Astrocyte (in vitro differentiated cells and primary cell): ENCODE measurements around the gene DACT1. TPM values are rescaled to one million over a fixed set of nuclear protein-coding genes. Genes with fewer than 3 reads are reported as not detected.

Experiments used
- DNase-seq: peaks from one replicate; pipeline ENCODE4 v3.0.0-alpha.2; 2010; ENCODE audit warnings: low read depth
- FAIRE-seq: peaks from 2 replicates; lab custom pipeline; 2011; peaks lifted over from hg19 to GRCh38; lab: Jason Lieb, UNC
- H2AFZ ChIP-seq: 2 replicates; pipeline ENCODE4 v1.6.0; 2012; ENCODE audit warnings: low read depth, low read length, inconsistent platforms
- H3K27ac ChIP-seq: 2 replicates; pipeline ENCODE4 v1.5.1; 2011; ENCODE audit warnings: low read depth, low read length, inconsistent platforms
- H3K27me3 ChIP-seq: 2 replicates; pipeline ENCODE4 v1.6.0; 2011; ENCODE audit warnings: low read length, inconsistent platforms; ENCODE audit not compliant: insufficient read depth
- H3K36me3 ChIP-seq: 2 replicates; pipeline ENCODE4 v1.5.1; 2011; ENCODE audit warnings: low read length, inconsistent platforms; ENCODE audit not compliant: insufficient read depth
- H3K4me1 ChIP-seq: 2 replicates; pipeline ENCODE4 v1.5.1; 2011; ENCODE audit warnings: low read length, inconsistent platforms; ENCODE audit not compliant: insufficient read depth
- H3K4me2 ChIP-seq: 2 replicates; pipeline ENCODE4 v1.6.0; 2012; ENCODE audit warnings: low read length, inconsistent platforms
- H3K4me3 ChIP-seq: 2 replicates; pipeline ENCODE4 v1.5.1; 2011; ENCODE audit warnings: low read depth, mild to moderate bottlenecking, low read length, inconsistent platforms; ENCODE audit not compliant: insufficient read depth
- H3K79me2 ChIP-seq: 2 replicates; pipeline ENCODE4 v1.6.0; 2012; ENCODE audit warnings: mild to moderate bottlenecking, low read length, inconsistent platforms; ENCODE audit not compliant: insufficient read depth
- H3K9ac ChIP-seq: 2 replicates; pipeline ENCODE4 v1.6.0; 2012; ENCODE audit warnings: mild to moderate bottlenecking, low read length, inconsistent platforms
- H3K9me3 ChIP-seq: 2 replicates; pipeline ENCODE4 v1.5.1; 2012; ENCODE audit warnings: low read depth, mild to moderate bottlenecking, low read length, inconsistent platforms; ENCODE audit not compliant: insufficient read depth
- H4K20me1 ChIP-seq: 2 replicates; pipeline ENCODE4 v1.6.0; 2012; ENCODE audit warnings: low read length, inconsistent platforms; ENCODE audit not compliant: insufficient read depth
- H3K27ac Mint-ChIP-seq: one replicate; pipeline ENCODE4 v1.8.0; 2021; ENCODE audit warnings: mild to moderate bottlenecking, mixed read lengths; ENCODE audit not compliant: unreplicated experiment
- H3K27me3 Mint-ChIP-seq: one replicate; pipeline ENCODE4 v1.8.0; 2021; ENCODE audit warnings: low read depth, mixed read lengths; ENCODE audit not compliant: unreplicated experiment
- H3K36me3 Mint-ChIP-seq: one replicate; pipeline ENCODE4 v1.8.0; 2021; ENCODE audit warnings: low read depth, mixed read lengths; ENCODE audit not compliant: unreplicated experiment
- H3K4me1 Mint-ChIP-seq: one replicate; pipeline ENCODE4 v1.8.0; 2021; ENCODE audit warnings: low read depth, mixed read lengths; ENCODE audit not compliant: unreplicated experiment
- H3K4me3 Mint-ChIP-seq: one replicate; pipeline ENCODE4 v1.8.0; 2021; ENCODE audit warnings: mild to moderate bottlenecking, moderate library complexity, mixed read lengths; ENCODE audit not compliant: unreplicated experiment
- H3K9me3 Mint-ChIP-seq: one replicate; pipeline ENCODE4 v1.8.0; 2021; ENCODE audit warnings: mild to moderate bottlenecking, mixed read lengths; ENCODE audit not compliant: unreplicated experiment
- EZH2 ChIP-seq: IDR thresholded peaks from 2 replicates; pipeline ENCODE4 v1.6.1; 2012; ENCODE audit warnings: mild to moderate bottlenecking, low read length, inconsistent platforms; ENCODE audit not compliant: insufficient read depth
- total RNA-seq: library from RNA; stranded (reverse); gene quantifications from 2 replicates; pipeline ENCODE4 v1.2.1, GENCODE V29; 2021
- TF ChIP-seq, protein P1 (sequence below): IDR thresholded peaks from 2 replicates; pipeline ENCODE4 v1.5.1; 2011; ENCODE audit warnings: low read depth, mild to moderate bottlenecking, inconsistent platforms, low read length, moderate library complexity; ENCODE audit not compliant: insufficient read depth

The DACT1 gene
- total RNA-seq, 1 donor from 2014 or later = 49.3 TPM

DNA sequence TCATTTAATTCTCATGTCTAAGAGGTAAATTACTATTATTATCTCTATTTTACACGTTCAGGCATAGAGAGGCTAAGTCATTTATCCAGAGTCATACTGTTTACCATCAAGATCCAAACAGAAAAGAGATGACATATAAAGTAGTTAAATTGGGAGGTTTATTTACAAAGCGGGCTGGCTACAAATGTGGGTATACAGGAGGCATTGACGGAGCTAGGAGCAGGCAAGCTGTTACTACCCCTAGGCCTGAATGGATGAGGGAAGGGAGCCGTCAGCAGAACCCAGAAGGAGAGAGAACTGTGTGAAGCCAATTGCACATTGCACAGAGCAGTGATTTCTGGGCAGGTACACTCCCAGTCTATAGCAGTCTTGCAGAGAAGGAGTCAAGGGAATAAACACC, 39.8 kb downstream of the DACT1 start:
- no peak overlapping the region for H3K4me3 Mint-ChIP-seq
- Histone ChIP-seq H3K4me2 (no peak overlapping the region), H3K27ac (no peak overlapping the region), H3K4me3 (no peak overlapping the region), H3K79me2 (no peaks in the 10 kb centered on the region), H3K27me3 (no peaks in the 10 kb centered on the region), H3K9me3 (no peaks in the 10 kb centered on the region), H2AFZ (no peak overlapping the region), H4K20me1 (no peaks in the 10 kb centered on the region), H3K36me3 (no peaks in the 10 kb centered on the region), H3K4me1 (no peaks in the 10 kb centered on the region), H3K9ac (no peak overlapping the region)
- DNase-seq = no peak
- no peak for FAIRE-seq
- H3K27me3 Mint-ChIP-seq = no peaks in the 10 kb centered on the region
- no peaks in the 10 kb centered on the region for H3K4me1 Mint-ChIP-seq
- TF ChIP-seq EZH2 = no peak
- TF ChIP-seq, protein P1, sequence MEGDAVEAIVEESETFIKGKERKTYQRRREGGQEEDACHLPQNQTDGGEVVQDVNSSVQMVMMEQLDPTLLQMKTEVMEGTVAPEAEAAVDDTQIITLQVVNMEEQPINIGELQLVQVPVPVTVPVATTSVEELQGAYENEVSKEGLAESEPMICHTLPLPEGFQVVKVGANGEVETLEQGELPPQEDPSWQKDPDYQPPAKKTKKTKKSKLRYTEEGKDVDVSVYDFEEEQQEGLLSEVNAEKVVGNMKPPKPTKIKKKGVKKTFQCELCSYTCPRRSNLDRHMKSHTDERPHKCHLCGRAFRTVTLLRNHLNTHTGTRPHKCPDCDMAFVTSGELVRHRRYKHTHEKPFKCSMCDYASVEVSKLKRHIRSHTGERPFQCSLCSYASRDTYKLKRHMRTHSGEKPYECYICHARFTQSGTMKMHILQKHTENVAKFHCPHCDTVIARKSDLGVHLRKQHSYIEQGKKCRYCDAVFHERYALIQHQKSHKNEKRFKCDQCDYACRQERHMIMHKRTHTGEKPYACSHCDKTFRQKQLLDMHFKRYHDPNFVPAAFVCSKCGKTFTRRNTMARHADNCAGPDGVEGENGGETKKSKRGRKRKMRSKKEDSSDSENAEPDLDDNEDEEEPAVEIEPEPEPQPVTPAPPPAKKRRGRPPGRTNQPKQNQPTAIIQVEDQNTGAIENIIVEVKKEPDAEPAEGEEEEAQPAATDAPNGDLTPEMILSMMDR = no peak
- no peak overlapping the region for H3K27ac Mint-ChIP-seq
- no peaks in the 10 kb centered on the region for H3K36me3 Mint-ChIP-seq
- peaks cover 2% of the 10 kb centered on the region for H3K9me3 Mint-ChIP-seq

DNA sequence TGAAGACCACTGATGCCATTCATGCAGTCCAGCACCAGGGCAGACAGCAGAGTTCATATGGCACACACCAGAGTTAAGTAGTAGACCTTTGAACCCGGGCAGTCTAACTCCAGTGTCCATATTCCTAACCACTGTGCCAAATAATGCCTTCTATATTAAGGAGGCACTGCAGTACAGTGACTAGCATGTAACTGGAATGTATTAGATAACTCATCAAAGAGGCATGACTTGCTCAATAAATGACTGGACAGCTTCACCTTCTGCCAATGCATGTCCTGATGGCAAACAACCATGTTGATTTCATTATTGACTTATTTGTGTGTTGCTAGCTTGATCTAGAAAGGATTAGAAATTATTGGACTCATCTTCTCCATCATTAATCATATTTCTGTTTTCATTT, 40.2 kb downstream of the DACT1 start:
- no peak overlapping the region for H3K4me2 ChIP-seq
- H3K9me3 Mint-ChIP-seq = peaks cover 2% of the 10 kb centered on the region
- FAIRE-seq (no peak), DNase-seq (no peak)
- H3K27me3 ChIP-seq = no peaks in the 10 kb centered on the region
- no peaks in the 10 kb centered on the region for H3K36me3 Mint-ChIP-seq
- H3K27ac ChIP-seq = no peak overlapping the region
- H3K4me3 Mint-ChIP-seq = no peak overlapping the region
- no peak overlapping the region for H3K9ac ChIP-seq
- H3K9me3 ChIP-seq = no peaks in the 10 kb centered on the region
- no peaks in the 10 kb centered on the region for H4K20me1 ChIP-seq
- no peak overlapping the region for H2AFZ ChIP-seq
- no peaks in the 10 kb centered on the region for H3K27me3 Mint-ChIP-seq
- H3K4me3 ChIP-seq = no peak overlapping the region
- H3K4me1 ChIP-seq = no peaks in the 10 kb centered on the region
- no peaks in the 10 kb centered on the region for H3K79me2 ChIP-seq
- H3K4me1 Mint-ChIP-seq = no peaks in the 10 kb centered on the region
- H3K27ac Mint-ChIP-seq = no peak overlapping the region
- no peaks in the 10 kb centered on the region for H3K36me3 ChIP-seq
- TF ChIP-seq, protein P1 = no peak
- no peak for TF ChIP-seq EZH2

DNA sequence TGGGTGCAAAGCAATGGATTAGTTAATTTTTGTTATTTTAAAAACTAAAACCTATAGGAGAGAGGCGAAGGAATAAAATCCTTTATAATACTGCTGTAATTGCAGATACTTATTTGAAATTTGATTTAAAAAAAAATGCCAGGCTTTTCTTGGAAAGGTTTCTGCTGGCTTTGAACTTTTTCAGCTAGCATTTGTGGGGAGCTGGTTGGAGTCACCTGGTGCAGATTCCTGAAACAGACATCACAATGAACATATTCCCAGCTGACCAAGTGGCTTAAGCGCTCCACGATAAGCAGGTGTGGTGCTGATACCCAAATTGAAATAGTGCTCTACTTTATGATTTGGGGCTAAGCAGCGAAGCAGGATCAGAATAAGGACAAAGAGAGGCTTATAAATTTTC, 42.9 kb downstream of the DACT1 start:
- Histone ChIP-seq H3K4me2 (no peak overlapping the region), H3K4me3 (no peak overlapping the region), H2AFZ (no peak overlapping the region), H3K9me3 (no peaks in the 10 kb centered on the region), H3K27me3 (no peaks in the 10 kb centered on the region), H3K27ac (no peak overlapping the region), H4K20me1 (no peaks in the 10 kb centered on the region), H3K4me1 (no peaks in the 10 kb centered on the region), H3K36me3 (no peaks in the 10 kb centered on the region), H3K79me2 (no peaks in the 10 kb centered on the region), H3K9ac (no peak overlapping the region)
- peaks cover 2% of the 10 kb centered on the region for H3K9me3 Mint-ChIP-seq
- no peak overlapping the region for H3K27ac Mint-ChIP-seq
- no peaks in the 10 kb centered on the region for H3K4me1 Mint-ChIP-seq
- DNase-seq (no peak), FAIRE-seq (no peak)
- no peak overlapping the region for H3K4me3 Mint-ChIP-seq
- no peaks in the 10 kb centered on the region for H3K27me3 Mint-ChIP-seq
- no peaks in the 10 kb centered on the region for H3K36me3 Mint-ChIP-seq
- no peak for TF ChIP-seq EZH2
- TF ChIP-seq, protein P1 = no peak
